Gastrocnemius medialis (tissue), 4 donors: Measurements from ENCODE around the gene ANKRD40.

Experiments
- POLR2A ChIP-seq, 2 donors: fragments of 450-650 bp; IDR thresholded peaks; one replicate each; pipeline ENCODE4 v1.6.1; 2017; ENCODE audit warnings: antibody characterized with exemption in 2 of 2, mild to moderate bottlenecking in 2 of 2, moderate library complexity in 2 of 2
- TF ChIP-seq, protein P1 (sequence below), 5 experiments: fragments of 450-650 bp in 3 of 5; fragments of 200-600 bp in 2 of 5; sonication (generic) in 2 of 5; IDR thresholded peaks in 4 of 5; conservative IDR thresholded peaks in 1 of 5; 1 replicate in 4 of 5; 2 replicates in 1 of 5; pipeline ENCODE4 v1.5.1; 2016 to 2019; ENCODE audit warnings: antibody characterized with exemption in 5 of 5, mild to moderate bottlenecking in 3 of 5, moderate library complexity in 3 of 5

DNA sequence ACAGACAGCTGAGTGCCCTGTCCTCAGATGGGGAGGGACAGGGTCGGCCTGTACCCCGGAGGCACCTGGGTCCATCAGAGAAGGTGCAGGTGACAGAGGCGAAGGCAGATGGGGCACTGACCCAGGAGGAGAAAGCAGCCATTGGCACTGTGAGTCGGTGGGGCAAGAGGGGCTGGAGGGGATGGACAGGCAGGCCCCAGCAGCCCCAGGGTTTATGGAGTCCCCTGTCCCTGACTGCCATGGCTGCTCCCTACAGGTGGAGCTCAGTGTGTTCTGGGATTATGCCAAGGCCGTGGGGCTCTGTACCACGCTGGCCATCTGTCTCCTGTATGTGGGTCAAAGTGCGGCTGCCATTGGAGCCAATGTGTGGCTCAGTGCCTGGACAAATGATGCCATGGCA is 32.1 kb downstream of the ANKRD40 start:
- no peak for TF ChIP-seq POLR2A (IDR thresholded peaks at IDR 0.05)
- TF ChIP-seq, protein P1, sequence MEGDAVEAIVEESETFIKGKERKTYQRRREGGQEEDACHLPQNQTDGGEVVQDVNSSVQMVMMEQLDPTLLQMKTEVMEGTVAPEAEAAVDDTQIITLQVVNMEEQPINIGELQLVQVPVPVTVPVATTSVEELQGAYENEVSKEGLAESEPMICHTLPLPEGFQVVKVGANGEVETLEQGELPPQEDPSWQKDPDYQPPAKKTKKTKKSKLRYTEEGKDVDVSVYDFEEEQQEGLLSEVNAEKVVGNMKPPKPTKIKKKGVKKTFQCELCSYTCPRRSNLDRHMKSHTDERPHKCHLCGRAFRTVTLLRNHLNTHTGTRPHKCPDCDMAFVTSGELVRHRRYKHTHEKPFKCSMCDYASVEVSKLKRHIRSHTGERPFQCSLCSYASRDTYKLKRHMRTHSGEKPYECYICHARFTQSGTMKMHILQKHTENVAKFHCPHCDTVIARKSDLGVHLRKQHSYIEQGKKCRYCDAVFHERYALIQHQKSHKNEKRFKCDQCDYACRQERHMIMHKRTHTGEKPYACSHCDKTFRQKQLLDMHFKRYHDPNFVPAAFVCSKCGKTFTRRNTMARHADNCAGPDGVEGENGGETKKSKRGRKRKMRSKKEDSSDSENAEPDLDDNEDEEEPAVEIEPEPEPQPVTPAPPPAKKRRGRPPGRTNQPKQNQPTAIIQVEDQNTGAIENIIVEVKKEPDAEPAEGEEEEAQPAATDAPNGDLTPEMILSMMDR (IDR thresholded peaks at IDR 0.05 in 4 of 5, conservative IDR thresholded peaks at IDR 0.05 in 1 of 5): no peak
